Measurements from ENCODE around the gene CYSTM1.
A peak's percentile ranks its signal among the peaks of the same experiment; 100 is the strongest.
"Not testable (repeated sequence)": the region's sequence is repeated elsewhere in the genome, so short reads cannot be mapped to it uniquely, and the experiment has no call there.

Gene CYSTM1

DNA sequence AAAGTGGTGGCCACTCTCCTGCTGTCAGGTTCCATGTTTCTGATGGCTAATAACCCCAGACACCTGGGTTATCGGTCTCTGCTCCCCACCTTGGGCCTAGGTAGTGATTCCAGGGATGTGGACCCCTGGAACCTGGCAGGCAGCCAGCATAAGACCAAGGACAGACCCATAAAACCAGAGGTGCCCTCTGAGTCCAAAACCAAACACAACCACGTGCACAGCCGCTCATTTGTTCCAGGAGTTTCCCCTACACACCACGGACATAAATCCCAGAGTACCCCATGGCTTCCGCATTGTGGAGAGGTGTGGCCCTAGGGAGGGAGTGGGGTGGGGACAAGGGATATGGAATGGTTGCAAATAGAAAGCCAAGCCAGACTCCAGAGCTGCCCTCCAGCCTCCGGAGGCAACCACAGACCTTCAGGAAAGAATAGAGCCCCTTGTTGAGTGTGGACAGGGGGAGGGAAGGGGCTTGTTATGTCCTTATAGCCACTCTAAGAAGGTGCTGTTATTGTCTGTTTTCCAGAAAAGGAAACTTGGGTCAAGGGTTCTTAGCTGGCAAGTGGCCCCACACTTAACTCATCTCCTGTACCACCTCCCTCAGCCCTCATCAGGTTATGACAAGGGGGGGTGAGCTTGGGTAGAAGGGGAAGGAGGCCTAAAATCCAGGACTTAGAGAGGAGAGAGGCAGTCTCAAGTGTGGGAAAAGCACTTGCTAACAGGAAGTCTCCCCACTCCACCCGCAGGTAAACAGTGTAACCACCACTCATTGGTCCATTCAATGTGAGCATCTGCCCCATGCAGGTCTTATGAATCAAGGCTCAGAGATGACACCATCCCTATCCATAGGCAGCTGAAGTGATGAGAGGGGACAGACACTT is 23.6 kb upstream of the CYSTM1 start:
- no peak for DNase-seq

DNA sequence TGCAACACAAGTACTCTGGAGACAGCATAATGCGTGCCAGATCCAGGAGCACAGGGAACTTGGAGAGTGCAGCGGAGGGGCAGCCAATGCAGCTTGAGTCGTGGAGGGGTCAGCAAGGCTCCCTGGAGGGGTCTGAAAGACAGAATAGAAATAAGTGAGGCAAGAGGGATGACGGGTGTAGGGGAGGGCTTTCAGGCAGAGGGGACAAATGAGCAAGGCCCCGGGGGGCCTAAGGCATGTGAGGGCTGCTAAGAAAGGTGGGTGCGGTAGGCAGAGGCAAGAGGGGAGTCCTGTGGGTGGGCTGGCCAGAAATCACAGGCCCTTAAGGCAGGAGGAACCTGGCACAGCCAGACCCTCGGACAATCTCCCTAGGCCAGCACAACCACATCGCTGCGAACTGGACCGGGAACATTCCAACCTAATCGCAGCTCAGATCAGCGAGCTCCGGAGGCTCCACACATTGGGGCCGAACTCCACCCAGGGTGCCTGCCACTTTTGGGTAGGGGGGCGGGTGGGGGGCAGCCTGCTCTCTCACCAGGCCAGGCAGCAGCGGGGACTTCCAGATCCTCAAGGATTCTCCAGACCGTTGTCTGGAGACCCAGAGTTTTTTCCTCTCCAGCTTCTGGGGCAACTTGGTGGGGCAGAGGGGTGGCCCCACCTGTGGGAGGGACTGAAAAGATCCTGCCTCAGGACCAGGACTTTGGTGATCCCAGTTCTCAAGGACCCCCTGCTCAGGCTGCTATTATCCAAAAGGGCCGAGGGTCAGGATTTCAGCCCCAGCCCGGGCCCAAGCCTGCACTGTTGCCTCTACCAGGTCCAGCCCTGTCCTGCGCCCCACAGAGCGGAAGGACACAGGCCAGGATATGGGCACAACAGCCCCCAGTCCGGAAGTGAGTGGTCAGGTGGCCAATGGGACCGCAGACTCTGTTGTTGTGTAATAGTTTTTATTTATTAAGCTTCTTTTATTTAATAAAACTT is 22.7 kb upstream of the CYSTM1 start:
- DNase-seq: no peak

DNA sequence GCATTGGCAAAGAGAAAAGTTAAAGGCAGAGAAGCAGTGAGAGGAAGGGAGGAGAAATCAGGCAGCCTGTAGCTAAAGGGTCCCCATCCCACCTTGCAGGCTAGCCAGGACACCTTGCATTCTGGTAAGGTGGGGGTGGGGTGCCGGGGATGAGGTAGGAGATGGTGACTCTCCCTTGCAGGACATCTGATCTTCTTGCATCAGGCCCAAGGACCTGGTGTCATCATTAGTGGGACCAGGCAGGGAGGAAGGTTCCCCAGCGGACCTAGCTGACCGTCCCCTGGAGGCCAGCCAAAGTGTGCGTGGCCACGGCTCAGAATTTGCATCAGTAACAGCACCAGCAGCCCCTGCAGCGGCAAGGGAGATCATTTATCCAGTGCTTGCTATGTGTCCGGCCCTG is 21.7 kb upstream of the CYSTM1 start:
- no peak for DNase-seq

DNA sequence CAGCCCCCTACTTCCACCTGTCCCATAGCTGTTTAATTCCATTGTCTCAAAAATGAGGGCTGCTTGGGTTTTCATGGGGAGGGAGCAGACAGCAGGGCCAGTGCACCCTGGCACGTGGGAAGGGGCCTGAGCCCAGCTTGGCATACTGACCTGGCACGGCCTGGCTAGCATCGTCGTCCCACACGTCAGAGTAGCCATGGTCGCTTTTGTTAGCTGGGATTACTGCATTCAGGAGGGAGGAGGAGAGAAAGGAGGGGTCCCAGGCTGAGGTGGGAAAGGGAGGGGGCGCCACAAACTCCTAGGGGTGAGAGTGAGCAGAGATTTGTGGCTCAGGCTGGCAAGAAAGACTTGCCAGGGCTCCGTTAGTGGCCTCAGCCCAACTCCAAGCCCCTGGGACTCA is 21.1 kb upstream of the CYSTM1 start:
- no peak for DNase-seq

DNA sequence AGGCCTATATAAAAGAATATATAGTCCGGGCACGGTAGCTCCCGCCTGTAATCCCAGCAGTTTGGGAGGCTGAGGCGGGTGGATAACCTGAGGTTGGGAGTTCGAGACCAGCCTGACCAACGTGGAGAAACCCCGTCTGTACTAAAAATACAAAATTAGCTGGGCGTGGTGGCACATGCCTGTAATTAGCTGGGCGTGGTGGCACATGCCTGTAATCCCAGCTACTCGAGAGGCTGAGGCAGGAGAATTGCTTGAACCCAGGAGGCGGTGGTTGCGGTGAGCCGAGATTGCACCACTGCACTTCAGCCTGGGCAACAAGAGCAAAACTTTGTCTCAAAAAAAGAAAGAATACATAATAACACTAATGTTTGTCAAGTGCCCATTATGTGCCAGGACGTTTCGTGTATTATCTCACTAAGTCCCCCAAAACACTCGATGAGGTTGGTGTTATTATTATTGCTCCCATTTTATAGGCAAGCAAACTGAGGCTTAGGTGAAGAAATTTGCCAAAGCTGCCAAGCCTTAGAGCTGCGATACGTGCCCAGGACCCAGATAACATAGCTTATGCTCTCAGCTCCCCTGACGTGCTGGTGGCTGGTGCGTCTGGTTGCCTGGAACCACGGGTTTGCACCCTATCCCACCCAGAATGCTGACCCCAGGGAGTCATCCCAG is 20.1 kb upstream of the CYSTM1 start:
- DNase-seq: not testable (repeated sequence)

DNA sequence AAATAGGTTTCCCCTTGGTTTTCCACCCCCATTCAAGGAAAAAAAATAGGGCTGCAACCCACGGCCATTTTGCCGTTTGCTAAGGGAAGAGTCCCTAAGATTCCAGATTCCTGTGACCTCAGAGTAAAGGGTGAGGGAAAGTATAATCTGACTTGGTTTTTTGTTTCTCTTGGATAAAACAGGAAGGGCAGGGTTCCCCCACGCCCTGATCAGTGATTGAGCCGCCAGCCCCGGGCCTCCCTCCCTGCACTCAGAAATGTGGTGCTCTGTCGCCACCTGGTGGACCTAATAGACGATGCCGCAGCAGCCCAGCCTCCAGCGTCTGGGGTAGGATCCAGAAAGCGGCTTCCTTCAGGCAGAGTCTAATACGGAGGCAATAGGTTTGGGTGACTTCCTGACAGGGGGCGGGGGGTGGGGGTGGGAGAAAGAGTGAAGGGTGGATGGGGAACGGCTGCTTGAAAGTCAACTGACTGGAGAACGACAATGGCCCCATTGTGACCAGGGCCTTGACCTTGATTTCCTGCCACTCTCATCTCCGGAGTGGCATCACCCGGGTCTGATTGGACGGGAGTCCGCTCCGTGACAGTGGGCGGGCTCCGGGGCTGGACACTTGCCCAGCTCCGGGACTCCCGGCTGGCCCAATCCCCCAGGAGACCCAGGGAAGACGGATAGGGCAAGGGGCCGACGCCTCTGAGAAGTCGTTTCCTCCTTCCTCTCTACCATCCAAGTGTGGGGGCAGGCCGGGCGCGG is 17.8 kb upstream of the CYSTM1 start:
- peak; percentile 67 for DNase-seq

DNA sequence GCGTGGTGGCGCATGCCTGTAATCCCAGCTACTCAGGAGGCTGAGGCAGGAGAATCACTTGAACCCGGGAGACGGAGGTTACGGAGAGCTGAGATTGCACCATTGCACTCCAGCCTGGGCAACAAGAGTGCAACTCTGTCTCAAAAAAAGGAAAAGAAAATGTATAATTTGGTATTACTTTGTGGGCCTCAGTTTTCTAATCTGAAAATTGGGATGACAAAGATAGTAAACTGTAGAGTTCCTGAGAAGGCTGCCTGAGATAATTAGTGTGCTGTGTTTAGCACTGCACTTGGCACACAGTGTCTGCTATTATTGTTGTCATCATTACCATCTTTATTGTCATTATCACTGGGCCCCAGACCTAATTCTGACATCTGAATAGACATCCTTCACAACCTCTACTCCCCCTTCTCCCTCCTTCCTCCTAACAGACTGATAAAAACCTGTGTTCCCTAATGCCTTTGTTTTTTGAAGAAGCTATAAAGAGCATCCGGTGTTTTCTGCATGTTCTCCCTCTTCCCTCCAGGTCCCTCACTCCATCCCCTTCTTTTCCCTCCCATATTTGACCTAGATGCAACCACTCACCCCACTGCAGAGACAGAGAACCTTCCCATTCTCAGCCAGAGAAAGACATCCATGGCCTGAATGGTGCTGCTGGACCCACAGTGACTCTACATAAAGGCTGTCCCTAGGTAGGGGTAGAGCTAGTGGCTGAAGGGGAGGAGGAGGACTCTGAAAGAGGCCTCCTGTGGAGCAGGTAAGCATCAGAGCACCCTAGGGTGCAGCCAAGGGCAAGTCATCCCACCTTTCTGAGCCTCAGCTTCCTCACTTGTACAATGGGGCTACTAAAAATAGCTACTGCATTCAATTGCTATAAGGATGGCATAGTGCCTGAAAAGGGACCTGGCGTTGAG is 15.7 kb upstream of the CYSTM1 start:
- no peak for DNase-seq

DNA sequence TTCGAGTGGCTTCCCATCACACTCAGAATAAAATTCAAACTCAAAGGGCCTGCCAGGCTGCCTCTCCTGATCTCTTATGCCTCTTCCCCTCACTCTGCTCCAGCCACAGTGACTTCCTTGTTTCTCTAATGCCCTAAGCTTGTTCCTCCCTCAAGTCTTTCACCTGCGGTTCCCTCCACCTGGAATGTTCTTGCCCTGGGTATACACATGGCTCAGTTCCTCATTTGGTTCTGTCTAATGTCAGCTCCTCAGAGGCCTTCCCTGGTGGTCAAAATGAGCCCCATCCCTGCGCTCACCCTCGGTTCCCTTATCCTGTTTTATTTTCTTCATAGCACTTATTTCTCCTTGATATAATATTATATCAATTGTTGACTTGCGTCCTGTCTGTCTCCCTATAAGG is 12.7 kb upstream of the CYSTM1 start:
- DNase-seq: no peak

DNA sequence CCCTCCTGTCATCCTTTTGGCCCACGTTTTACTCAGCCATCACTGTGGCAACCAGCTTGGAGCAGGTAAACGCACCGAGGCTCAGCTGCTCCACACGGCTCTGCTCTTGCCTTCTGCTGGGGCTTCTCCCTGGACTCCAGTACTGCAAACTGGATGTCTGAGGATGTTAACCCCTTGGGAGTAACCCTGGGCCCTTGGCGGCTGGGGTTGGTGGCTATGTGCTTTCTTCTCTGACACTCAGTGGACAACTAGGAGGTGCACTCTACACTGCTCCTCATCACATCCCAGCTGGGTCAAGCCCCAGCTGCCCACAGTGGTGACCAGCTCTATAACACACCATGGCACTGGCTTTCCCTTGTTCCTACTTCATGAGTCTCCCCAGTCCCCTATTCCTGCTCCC is 12.2 kb upstream of the CYSTM1 start:
- no peak for DNase-seq

DNA sequence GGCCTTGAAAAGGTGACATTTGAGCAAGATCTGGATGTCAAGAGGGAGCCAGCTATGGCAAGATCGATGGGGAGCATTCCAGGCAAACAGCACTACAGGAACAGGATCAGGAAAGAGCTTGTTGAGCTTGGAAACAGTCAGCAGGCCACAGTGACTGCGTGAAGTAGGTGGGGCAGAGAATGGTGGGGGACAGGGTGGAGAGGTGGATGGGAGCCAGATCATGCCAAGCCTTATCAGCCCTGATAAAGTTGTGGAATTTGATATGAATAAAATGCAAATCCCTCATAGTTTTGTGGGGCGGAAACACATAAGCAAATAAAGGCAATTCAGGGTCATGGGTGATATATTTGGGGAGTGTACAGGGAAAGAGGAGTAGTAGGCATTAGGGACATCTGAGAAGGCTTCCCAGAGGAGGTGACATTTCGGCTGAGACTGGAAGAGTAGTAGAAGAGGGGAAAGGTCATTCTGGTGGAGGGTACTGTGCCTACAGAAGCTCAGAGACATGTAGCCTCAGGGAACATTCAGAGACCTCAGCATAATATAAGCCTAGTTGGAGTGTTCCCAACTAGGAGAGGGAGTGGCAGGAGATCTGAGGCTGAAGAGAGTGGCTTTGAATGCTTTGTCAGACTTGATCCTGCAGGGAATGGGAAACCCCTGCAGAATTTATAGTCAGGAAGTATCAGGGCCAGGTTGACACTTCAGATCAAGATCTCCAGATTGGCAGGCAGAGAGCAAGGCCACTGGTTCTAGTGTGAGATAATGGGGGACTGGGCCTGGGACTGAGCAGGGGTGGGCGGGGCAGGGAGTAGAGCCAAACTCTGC is 9.7 kb upstream of the CYSTM1 start:
- DNase-seq: no peak

DNA sequence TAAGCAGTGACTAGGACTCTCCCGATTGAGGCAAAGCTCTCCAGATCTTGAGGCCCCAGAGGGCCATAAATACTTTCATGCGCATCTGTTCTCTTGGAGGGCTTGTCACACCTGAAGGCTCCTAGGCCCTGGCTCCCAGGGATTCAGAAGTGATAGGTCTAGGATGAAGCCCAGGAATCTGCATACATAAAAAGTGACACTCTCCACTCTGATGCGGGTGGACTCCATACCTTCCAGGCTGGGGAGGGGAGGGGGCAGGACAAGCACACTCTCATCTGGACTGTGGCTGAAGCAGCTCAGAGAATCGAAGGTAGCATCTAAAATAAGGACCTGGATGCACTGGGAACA is 9.1 kb upstream of the CYSTM1 start:
- DNase-seq: no peak

DNA sequence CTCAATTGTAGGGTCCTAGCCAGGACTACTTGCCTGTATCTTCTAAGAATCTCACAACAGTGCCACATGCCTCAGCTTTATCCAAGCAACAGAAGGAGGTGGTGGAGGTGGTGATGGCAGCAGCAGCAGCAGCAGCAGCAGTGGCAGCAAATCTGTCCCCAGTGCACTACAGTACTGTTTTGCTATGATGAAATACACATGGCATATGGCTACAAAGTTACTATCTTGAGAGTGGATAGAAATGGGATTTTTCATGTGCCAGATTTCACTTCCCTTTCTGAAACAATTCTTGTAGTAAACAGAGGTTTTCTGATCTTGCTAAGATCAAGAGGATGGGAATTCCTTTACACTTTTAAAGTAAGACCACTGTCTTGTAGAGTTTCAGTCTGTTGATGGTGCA is 8.1 kb upstream of the CYSTM1 start:
- DNase-seq: no peak

DNA sequence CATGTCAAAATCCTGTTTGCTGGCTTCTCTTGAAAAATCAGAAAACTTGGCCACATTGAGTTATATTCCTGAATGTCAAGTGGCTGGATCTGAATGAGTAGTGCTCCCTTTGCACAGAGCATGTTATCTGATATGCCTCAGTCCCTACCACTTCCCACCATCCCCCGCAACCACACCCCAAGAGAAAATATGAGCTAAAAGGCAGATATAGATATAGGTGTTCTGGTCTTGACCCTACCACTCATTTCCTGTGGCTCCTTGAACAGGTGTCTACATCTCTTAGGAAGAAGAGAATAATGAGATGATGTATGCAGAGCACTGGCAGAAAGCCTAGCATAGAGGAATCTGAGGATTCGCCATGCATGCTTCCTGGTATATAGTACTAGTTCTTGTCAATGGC is 6.6 kb upstream of the CYSTM1 start:
- DNase-seq: no peak

DNA sequence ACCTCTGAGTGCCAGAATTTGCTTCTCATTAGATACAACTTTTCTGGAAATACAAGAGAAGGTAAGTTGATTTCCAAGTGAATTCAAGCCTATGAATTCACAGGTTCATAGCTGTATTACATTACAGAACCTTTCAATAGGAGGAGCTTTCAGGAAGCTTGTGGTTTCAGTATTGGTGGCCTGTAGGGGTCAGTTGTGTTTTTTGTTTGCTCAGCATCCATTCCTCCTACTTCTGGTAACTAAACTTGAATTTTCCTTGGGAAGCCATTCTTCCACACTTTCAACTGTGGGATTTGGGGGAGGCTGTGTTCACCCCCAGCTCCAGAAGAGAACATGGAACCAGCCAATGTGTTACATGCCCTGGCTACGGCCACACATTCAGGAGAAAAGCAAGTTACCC is 5.6 kb upstream of the CYSTM1 start:
- DNase-seq: peak; percentile 31

DNA sequence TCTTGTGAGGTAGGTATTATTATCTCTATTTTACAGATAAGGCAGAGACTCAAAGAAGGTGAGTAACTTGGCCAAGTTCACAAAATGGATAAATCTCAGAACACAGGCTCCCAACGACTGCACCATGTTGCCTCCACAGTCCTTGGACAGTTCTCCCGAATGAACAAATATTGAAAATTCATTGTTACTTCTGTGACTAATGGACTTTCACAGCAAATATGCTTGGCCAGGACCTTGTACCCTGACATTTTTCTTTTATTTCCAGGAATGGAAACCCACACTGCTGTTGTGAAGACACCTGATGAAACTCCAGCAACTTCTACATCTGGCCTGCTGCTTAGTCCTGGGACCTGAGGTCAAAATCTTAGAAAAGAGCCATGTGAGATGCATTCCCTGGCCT is 2.5 kb upstream of the CYSTM1 start:
- DNase-seq: no peak

DNA sequence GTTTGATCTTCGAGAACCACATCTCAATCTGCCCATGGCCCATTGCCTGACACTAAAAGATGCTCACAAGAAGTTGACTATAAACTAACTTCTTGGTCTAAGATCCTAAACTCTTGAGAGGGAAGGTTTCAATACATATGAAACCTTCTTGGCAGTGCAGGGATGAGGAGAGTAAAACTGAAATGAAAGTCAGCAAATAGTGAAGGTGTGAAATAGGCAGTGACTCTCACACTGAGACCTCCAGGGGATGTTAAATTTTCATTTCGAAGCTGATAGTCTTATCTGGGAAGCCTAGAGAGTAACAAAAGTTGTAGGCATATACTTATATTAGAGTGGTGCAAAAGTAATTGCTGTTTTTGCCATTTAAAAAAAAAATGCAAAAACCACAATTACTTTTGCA is 974 bp upstream of the CYSTM1 start:
- no peak for DNase-seq

DNA sequence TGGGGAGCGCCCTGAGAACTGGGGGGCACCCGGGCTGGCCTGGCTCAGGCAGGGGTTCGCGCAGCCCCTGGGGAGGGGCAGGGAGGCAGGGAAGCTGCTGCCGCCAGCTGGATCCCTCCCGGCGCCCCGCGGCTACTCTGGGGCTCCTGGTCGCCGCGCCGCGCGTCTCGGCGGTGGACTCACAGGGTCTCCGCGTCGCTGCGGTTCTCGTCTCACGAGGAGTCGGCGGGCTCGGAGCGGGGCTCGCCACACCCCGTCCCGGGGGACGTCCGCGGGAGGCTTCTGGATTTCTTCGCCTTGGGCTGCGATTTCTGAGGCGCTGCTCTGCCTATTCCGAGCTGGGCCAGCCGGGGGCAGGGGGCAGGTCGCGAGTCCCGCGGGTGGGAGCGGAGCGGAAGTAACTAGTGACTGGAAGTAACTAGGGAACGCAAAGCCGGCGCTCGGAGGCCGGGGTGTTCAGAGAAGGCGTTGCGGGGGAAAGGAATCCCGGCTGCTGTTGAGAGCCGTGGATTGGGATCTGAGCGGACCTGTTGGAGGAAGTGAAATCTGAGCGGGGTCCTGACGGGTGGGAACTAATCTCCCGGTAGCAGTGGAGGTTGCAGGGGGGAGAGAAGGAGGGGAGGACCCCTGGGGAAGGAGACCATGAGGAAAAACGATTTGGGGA is 511 bp downstream of the CYSTM1 start:
- peak; percentile 48 for DNase-seq

DNA sequence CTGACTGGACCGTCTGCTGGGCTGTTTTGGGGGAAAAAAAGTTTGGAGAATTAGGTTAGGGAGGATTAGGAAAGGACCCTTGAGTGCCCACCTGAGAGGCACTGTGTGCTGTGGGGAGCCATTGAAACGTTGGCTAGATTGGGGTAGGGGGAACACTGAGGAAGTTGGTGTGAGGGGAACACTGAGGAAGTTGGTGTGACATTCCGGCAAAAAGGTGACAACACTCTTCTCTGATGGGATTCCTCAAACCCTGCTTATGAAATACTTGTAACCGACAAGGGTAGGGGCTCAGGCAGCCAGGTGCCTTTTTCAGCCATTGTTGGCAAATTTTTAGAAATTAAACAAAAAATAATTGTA is 1.0 kb downstream of the CYSTM1 start:
- no peak for DNase-seq

DNA sequence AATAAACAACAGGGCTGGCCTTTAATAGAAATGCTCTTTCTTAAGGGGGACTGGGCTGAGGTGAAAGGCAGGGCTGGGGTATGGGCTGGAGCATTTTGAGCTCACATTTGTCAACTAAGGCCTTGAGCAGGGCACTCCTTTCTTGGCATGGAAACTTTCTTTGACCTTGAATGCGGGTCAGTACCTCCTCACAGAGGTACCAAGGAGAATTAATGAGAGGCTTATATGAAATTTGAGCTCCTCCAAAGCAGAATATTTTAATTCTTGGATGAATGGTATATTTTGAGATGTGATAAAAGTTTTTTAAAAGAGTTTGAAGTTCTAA is 3.1 kb downstream of the CYSTM1 start:
- no peak for DNase-seq

DNA sequence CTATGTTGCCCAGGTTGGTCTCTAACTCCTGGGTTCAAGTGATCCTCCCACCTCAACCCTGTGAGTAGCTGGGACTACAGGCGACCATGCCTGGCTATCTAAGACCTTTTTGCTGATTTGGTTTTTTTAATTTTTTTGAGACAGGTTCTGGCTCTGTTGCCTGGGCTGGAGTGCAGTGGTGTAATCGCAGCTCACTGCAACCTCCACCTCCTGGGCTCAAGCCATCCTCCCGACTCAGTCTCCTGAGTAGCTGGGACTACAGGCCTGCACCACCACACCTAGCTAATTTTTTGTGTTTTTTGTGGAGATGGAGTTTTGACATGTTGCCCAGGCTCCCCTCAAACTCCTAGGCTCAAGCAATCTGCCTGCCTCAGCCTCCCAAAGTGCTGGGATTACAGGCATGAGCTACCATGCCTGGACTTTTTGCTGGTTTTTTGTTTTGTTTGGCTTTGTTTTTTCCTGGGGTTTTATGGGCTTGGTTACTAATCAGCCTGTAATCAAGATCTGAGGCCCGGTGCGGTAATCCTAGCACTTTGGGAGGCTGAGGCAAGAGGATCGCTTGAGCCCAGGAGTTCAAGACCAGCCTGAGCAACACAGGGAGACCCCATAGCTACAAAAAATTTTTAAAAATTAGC is 3.6 kb downstream of the CYSTM1 start:
- no peak for DNase-seq
